Panc1 (cell line): ENCODE results near the gene CD55.

Experiments
- CTCF ChIP-seq: fragments of 450-650 bp; IDR thresholded peaks from 2 replicates; pipeline ENCODE4 v1.5.1; 2017; ENCODE audit warnings: mild to moderate bottlenecking
- POLR2AphosphoS5 ChIP-seq: IDR thresholded peaks from 2 replicates; pipeline ENCODE4 v1.6.1; 2012; ENCODE audit warnings: mild to moderate bottlenecking, low read depth, low read length, moderate library complexity
- REST ChIP-seq, 2 experiments: IDR thresholded peaks; 2 replicates each; pipeline ENCODE4 v1.6.1; 2011 to 2012; ENCODE audit warnings: low read depth in 2 of 2, control low read depth in 1 of 2, low read length in 1 of 2, mild to moderate bottlenecking in 1 of 2, moderate library complexity in 1 of 2; ENCODE audit not compliant: insufficient read depth in 1 of 2
- SIN3A ChIP-seq: IDR thresholded peaks from 2 replicates; pipeline ENCODE4 v1.6.1; 2012; ENCODE audit warnings: low read depth, mild to moderate bottlenecking, low read length, moderate library complexity, borderline replicate concordance; ENCODE audit not compliant: insufficient read depth
- TCF7L2 ChIP-seq: IDR thresholded peaks from 2 replicates; pipeline ENCODE4 v1.6.1; 2011; ENCODE audit warnings: mild to moderate bottlenecking, low read depth, low read length, inconsistent platforms

GRCh38 chr1:207298186-207298585 is 23.3 kb upstream of the CD55 start:
- TF ChIP-seq TCF7L2: no peak
- no peak for TF ChIP-seq CTCF
- no peak for TF ChIP-seq POLR2AphosphoS5
- TF ChIP-seq REST (IDR thresholded peaks at IDR 0.05; ENCODE audit: insufficient read depth in 1 of 2, low read depth in 2 of 2, low read length in 1 of 2): no peak
- TF ChIP-seq SIN3A: no peak
